Neuronal stem cell (in vitro differentiated cells): ENCODE results near the gene ITPK1.

ENCODE experiments used
- DNase-seq: peaks from one replicate; pipeline ENCODE4 v3.0.0-alpha.2; 2013; ENCODE audit warnings: low spot score
- H2AFZ ChIP-seq: one replicate; pipeline ENCODE4 v1.6.1; 2013; ENCODE audit warnings: mild to moderate bottlenecking, low read length, inconsistent platforms
- H2AK5ac ChIP-seq: 2 replicates; pipeline ENCODE4 v1.6.1; 2013; ENCODE audit warnings: low read depth, mild to moderate bottlenecking, inconsistent platforms, low read length, moderate library complexity, mixed read lengths
- H2BK120ac ChIP-seq: 2 replicates; pipeline ENCODE4 v1.6.1; 2013; ENCODE audit warnings: low read depth, mild to moderate bottlenecking, inconsistent platforms, low read length, moderate library complexity, mixed read lengths
- H2BK12ac ChIP-seq: one replicate; pipeline ENCODE4 v1.6.1; 2013; ENCODE audit warnings: low read length, inconsistent platforms
- H2BK15ac ChIP-seq: 2 replicates; pipeline ENCODE4 v1.6.1; 2013; ENCODE audit warnings: mild to moderate bottlenecking, low read length, inconsistent platforms, mixed read lengths
- H2BK5ac ChIP-seq: one replicate; pipeline ENCODE4 v1.6.1; 2013; ENCODE audit warnings: inconsistent platforms, mild to moderate bottlenecking, low read length, moderate library complexity
- H3K14ac ChIP-seq: one replicate; pipeline ENCODE4 v1.6.1; 2013; ENCODE audit warnings: low read length, inconsistent platforms
- H3K18ac ChIP-seq: 2 replicates; pipeline ENCODE4 v1.6.1; 2013; ENCODE audit warnings: low read length, inconsistent platforms
- H3K23ac ChIP-seq: 2 replicates; pipeline ENCODE4 v1.6.1; 2013; ENCODE audit warnings: low read depth, mild to moderate bottlenecking, mixed read lengths, low read length, inconsistent platforms; ENCODE audit not compliant: poor library complexity
- H3K27ac ChIP-seq: replicated peaks from 3 replicates; pipeline ENCODE4 v1.5.1; 2013; ENCODE audit warnings: low read length, inconsistent platforms
- H3K27me3 ChIP-seq, 3 experiments: 2 replicates each; pipeline ENCODE4 v1.6.1; 2013; ENCODE audit warnings: low read length in 3 of 3, mild to moderate bottlenecking in 2 of 3, inconsistent platforms in 1 of 3, low read depth in 1 of 3, mixed read lengths in 1 of 3, moderate library complexity in 1 of 3; ENCODE audit not compliant: control insufficient read depth in 3 of 3, insufficient read depth in 3 of 3
- H3K36me3 ChIP-seq, 2 donors: replicated peaks in 1 of 2; 2 replicates each; pipeline ENCODE4 v1.6.1; 2013; ENCODE audit warnings: low read length in 2 of 2; ENCODE audit not compliant: control insufficient read depth in 2 of 2, insufficient read depth in 2 of 2
- H3K4ac ChIP-seq: 2 replicates; pipeline ENCODE4 v1.6.1; 2013; ENCODE audit warnings: inconsistent platforms, mild to moderate bottlenecking, low read length, moderate library complexity
- H3K4me1 ChIP-seq, 2 donors: 1 replicate in 1 of 2; 2 replicates in 1 of 2; pipeline ENCODE4 v1.6.1; 2013; ENCODE audit warnings: low read length in 2 of 2, low read depth in 1 of 2; ENCODE audit not compliant: control insufficient read depth in 2 of 2, insufficient read depth in 1 of 2
- H3K4me2 ChIP-seq: one replicate; pipeline ENCODE4 v1.6.1; 2013; ENCODE audit warnings: mild to moderate bottlenecking, low read length, inconsistent platforms; ENCODE audit not compliant: insufficient read depth, poor library complexity, severe bottlenecking
- H3K4me3 ChIP-seq, 2 donors: 2 replicates each; pipeline ENCODE4 v1.5.1; 2013; ENCODE audit warnings: low read length in 2 of 2, mild to moderate bottlenecking in 2 of 2, inconsistent platforms in 1 of 2, moderate library complexity in 1 of 2
- H3K79me1 ChIP-seq: one replicate; pipeline ENCODE4 v1.6.1; 2013; ENCODE audit warnings: low read depth, mild to moderate bottlenecking, inconsistent platforms, low read length, moderate library complexity
- H3K9ac ChIP-seq: one replicate; pipeline ENCODE4 v1.6.1; 2013; ENCODE audit warnings: mild to moderate bottlenecking, low read depth, low read length, inconsistent platforms; ENCODE audit not compliant: poor library complexity
- H3K9me3 ChIP-seq, 2 donors: replicated peaks in 1 of 2; 2 replicates each; pipeline versions ENCODE3 to v1.6.1; 2013; ENCODE audit warnings: low read length in 2 of 2, mild to moderate bottlenecking in 2 of 2, inconsistent platforms in 1 of 2, low read depth in 1 of 2, mixed read lengths in 1 of 2, moderate library complexity in 1 of 2; ENCODE audit not compliant: control insufficient read depth in 2 of 2, insufficient read depth in 1 of 2
- H4K8ac ChIP-seq: one replicate; pipeline ENCODE4 v1.6.1; 2013; ENCODE audit warnings: low read depth, mild to moderate bottlenecking, inconsistent platforms, low read length, moderate library complexity
- H4K91ac ChIP-seq: one replicate; pipeline ENCODE4 v1.6.1; 2013; ENCODE audit warnings: low read length, low read depth, mild to moderate bottlenecking, inconsistent platforms; ENCODE audit not compliant: poor library complexity
- WGBS, 2 donors: extraction: QIAGEN DNeasy Blood & Tissue Kit; methylation state at CpG; one replicate each; pipeline ENCODE4 v1.1.7; 2013; ENCODE audit warnings: missing lambda C conversion rate in 2 of 2, mixed read lengths in 1 of 2; ENCODE audit not compliant: insufficient read length in 2 of 2, insufficient replicate concordance in 1 of 2; ENCODE audit errors: extremely low coverage in 2 of 2; 5-methylcytosine and 5-hydroxymethylcytosine counted together

The ITPK1 gene

DNA sequence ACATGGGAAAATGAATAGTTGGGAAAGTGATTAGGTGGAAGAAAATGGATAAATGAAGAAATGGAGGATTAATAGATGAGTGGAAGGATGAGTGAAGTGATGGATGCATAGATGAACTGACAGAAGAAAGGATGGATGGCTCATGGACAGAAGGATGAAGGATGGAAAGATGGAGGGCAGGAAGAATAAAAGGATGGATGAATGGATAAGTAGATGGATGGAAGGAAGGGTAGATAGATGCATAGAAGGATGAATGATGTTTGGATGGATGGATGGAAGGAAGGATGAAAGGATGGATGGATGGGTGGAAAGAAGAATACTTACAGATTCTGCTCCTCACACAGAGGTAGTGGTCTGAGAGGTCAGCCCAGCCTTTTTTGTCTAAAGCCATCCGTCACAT is 228.6 kb downstream of the ITPK1 start:
- Histone ChIP-seq H3K9me3 (peaks cover 0 to 2% of the 10 kb centered on the region in 2 donors), H3K23ac (no peak overlapping the region), H4K8ac (no peak overlapping the region), H4K91ac (no peak overlapping the region), H3K36me3 (no peaks in the 10 kb centered on the region), H2AK5ac (no peak overlapping the region), H3K18ac (no peak overlapping the region), H3K79me1 (no peaks in the 10 kb centered on the region), H2AFZ (no peak overlapping the region), H3K27ac (no peak overlapping the region), H2BK15ac (no peak overlapping the region), H3K4me3 (no peak overlapping the region), H3K4me1 (peaks cover 0 to 7% of the 10 kb centered on the region in 2 donors), H3K14ac (no peak overlapping the region), H3K27me3 (peaks cover 0 to 2% (median 0%) of the 10 kb centered on the region in 3 experiments), H3K9ac (no peak overlapping the region), H3K4me2 (no peak overlapping the region), H2BK5ac (no peak overlapping the region), H2BK120ac (no peak overlapping the region), H3K4ac (no peak overlapping the region), H2BK12ac (no peak overlapping the region)
- DNase-seq: no peak
- no CpG with 5 or more reads among the region's 1 CpG for WGBS, 2 donors
